Osteocyte (in vitro differentiated cells): ENCODE data around the gene TMEM14C. TPM values are rescaled to one million over a fixed set of nuclear protein-coding genes. Genes with fewer than 3 reads are reported as not detected.

Experiments used
- DNase-seq: peaks from one replicate; pipeline ENCODE4 v3.0.0; 2021; ENCODE audit warnings: mixed read lengths; ENCODE audit not compliant: unreplicated experiment; ENCODE audit errors: extremely low spot score
- H3K27ac Mint-ChIP-seq: one replicate; pipeline ENCODE4 v1.8.0; 2021; ENCODE audit warnings: mild to moderate bottlenecking, mixed read lengths; ENCODE audit not compliant: unreplicated experiment
- H3K27me3 Mint-ChIP-seq: one replicate; pipeline ENCODE4 v1.8.0; 2021; ENCODE audit warnings: mixed read lengths; ENCODE audit not compliant: unreplicated experiment
- H3K36me3 Mint-ChIP-seq: one replicate; pipeline ENCODE4 v1.8.0; 2021; ENCODE audit warnings: mixed read lengths; ENCODE audit not compliant: unreplicated experiment
- H3K4me1 Mint-ChIP-seq: one replicate; pipeline ENCODE4 v1.8.0; 2021; ENCODE audit warnings: mixed read lengths; ENCODE audit not compliant: unreplicated experiment
- H3K4me3 Mint-ChIP-seq: one replicate; pipeline ENCODE4 v1.8.0; 2021; ENCODE audit warnings: mild to moderate bottlenecking, moderate library complexity, mixed read lengths; ENCODE audit not compliant: unreplicated experiment
- H3K9me3 Mint-ChIP-seq: one replicate; pipeline ENCODE4 v1.8.0; 2021; ENCODE audit warnings: mixed read lengths; ENCODE audit not compliant: unreplicated experiment
- CTCF ChIP-seq: fragments of 200-600 bp; sonication (generic); IDR thresholded peaks from 2 replicates; pipeline ENCODE4 v1.5.0; 2021; ENCODE audit warnings: antibody characterized with exemption, mild to moderate bottlenecking, moderate library complexity
- total RNA-seq: library from RNA; stranded (reverse); gene quantifications from 2 replicates; pipeline ENCODE4 v1.2.1, GENCODE V29; 2021

Gene TMEM14C
- total RNA-seq, 1 donor from 2014 or later, result 121 TPM

DNA sequence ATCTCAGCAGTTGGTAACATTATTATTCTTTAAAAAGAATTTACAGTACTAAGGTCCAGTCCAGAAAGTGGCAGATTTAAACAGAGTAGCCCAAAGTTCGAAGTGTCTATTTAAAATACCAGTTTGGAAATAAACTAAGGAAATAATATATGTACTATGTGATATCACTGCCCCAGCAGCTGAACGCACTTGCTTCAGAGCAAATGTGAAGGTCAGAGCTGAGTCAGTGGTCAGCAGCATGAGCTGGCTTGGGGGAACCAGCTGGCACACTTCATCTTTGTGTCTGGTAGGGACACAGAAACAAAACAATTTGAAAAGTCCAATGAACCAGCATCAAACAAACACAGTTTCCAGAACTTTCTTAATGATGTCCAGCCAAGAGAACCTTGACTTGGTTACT is 40.1 kb downstream of the TMEM14C start:
- Mint-ChIP-seq H3K4me3 (no peak overlapping the region), H3K27ac (no peak overlapping the region), H3K9me3 (no peaks in the 10 kb centered on the region), H3K27me3 (no peaks in the 10 kb centered on the region), H3K36me3 (peaks cover 26% of the 10 kb centered on the region), H3K4me1 (peaks cover 13% of the 10 kb centered on the region)
- no peak for TF ChIP-seq CTCF
- DNase-seq, result no peak

- peaks cover 13% of the 10 kb centered on the region for H3K36me3 Mint-ChIP-seq
- no peaks in the 10 kb centered on the region for H3K9me3 Mint-ChIP-seq
- DNase-seq, result no peak
- no peak overlapping the region for H3K4me3 Mint-ChIP-seq
- no peaks in the 10 kb centered on the region for H3K4me1 Mint-ChIP-seq
- TF ChIP-seq CTCF, result no peak
- no peak overlapping the region for H3K27ac Mint-ChIP-seq
- H3K27me3 Mint-ChIP-seq, result no peaks in the 10 kb centered on the region
Measured at GRCh38 chr6:10769419-10769818, 46.5 kb downstream of the TMEM14C start.

DNA sequence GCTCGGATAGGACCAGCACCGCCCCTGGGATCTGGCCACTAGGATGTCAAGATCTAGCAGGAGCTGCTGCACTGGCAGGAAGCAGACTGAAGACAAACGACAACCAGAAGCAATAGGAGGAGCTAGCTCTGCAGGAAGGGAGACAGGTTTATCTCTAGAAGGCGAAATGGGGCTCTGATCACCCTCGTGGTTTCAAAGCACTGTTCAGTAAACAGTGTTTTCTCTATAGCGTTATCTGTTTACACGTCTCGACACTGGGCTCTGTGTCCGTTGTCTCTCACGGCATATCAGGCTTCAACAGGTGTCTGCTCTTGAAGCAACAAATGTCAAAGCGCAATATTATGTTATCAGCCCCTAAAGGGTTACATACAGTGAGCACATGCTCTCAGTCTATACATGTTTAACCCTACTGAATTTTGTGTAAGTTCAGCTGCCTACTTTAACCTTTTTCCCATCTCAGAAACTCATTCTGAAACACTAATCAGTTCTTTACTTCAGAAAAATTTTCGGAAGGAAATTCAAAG is 48.6 kb downstream of the TMEM14C start:
- no peaks in the 10 kb centered on the region for H3K27me3 Mint-ChIP-seq
- H3K4me3 Mint-ChIP-seq, result no peak overlapping the region
- H3K27ac Mint-ChIP-seq, result no peak overlapping the region
- H3K36me3 Mint-ChIP-seq, result peaks cover 19% of the 10 kb centered on the region
- no peak for DNase-seq
- no peaks in the 10 kb centered on the region for H3K4me1 Mint-ChIP-seq
- no peak for TF ChIP-seq CTCF
- no peaks in the 10 kb centered on the region for H3K9me3 Mint-ChIP-seq

DNA sequence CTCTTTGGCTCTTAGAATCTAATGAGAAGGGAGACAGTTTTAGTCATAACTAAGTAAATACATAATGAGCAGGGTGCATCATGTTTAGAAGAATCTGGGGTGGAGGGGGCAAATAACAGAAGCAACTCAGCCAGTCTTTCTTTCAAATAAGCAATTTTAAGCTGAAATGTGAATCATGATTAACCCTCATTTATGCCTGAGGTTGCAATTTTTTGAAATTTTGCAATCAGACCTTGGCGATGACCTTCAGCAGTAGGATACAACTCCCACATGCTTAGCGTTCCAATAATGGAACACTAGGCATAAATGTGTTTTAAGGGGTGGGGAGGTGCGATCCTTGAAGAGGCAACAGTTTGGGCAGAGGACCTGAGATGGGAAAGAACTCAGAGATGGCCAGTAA is 55.4 kb downstream of the TMEM14C start:
- Mint-ChIP-seq H3K27ac (no peak overlapping the region), H3K27me3 (no peaks in the 10 kb centered on the region), H3K4me1 (no peaks in the 10 kb centered on the region), H3K4me3 (no peak overlapping the region), H3K9me3 (no peaks in the 10 kb centered on the region), H3K36me3 (peaks cover 20% of the 10 kb centered on the region)
- no peak for TF ChIP-seq CTCF
- no peak for DNase-seq

- H3K4me3 Mint-ChIP-seq, result no peak overlapping the region
- no peaks in the 10 kb centered on the region for H3K9me3 Mint-ChIP-seq
- no peak overlapping the region for H3K27ac Mint-ChIP-seq
- no peak for DNase-seq
- H3K36me3 Mint-ChIP-seq, result peaks cover 20% of the 10 kb centered on the region
- no peaks in the 10 kb centered on the region for H3K4me1 Mint-ChIP-seq
- H3K27me3 Mint-ChIP-seq, result no peaks in the 10 kb centered on the region
- no peak for TF ChIP-seq CTCF
Measured at GRCh38 chr6:10779076-10779475, 56.2 kb downstream of the TMEM14C start.

Other genes starting within 250 kb of the TMEM14C start
- gene GCNT2, start 201.7 kb upstream of the TMEM14C start, total RNA-seq, result 0.19 and 0.21 TPM in 2 replicates
- gene C6orf52, start 28.5 kb upstream of the TMEM14C start, total RNA-seq, result 0.73 and 0.84 TPM in 2 replicates
- 12.2 and 13.8 TPM in 2 replicates for gene PAK1IP1, start 28.1 kb upstream of the TMEM14C start, total RNA-seq
- gene TMEM14B, start 24.7 kb downstream of the TMEM14C start, total RNA-seq, result 59.0 and 61.6 TPM in 2 replicates
- gene MAK, start 115.5 kb downstream of the TMEM14C start, total RNA-seq, result not detected in 2 replicates
- not detected in 2 replicates for gene GCM2, start 159.0 kb downstream of the TMEM14C start, total RNA-seq
- gene SYCP2L, start 164.0 kb downstream of the TMEM14C start, total RNA-seq, result 4.3 and 7.1 TPM in 2 replicates